ENCODE data around the gene RNF157.
"Not testable (repeated sequence)": the region's sequence is repeated elsewhere in the genome, so short reads cannot be mapped to it uniquely, and the experiment has no call there.

- not testable (repeated sequence) for TF ChIP-seq ZBTB20 (CRISPR knock-in tag; IDR thresholded peaks at IDR 0.05; ENCODE audit: borderline replicate concordance, low read depth); ZNF704 (CRISPR knock-in tag; IDR thresholded peaks at IDR 0.05; ENCODE audit: borderline replicate concordance); CTCF (CRISPR knock-in tag; IDR thresholded peaks at IDR 0.05); CREM (IDR thresholded peaks at IDR 0.05); CREM (CRISPR knock-in tag; IDR thresholded peaks at IDR 0.05); ZFP82 (CRISPR knock-in tag; IDR thresholded peaks at IDR 0.05; ENCODE audit: borderline replicate concordance); ESRRA (CRISPR knock-in tag; IDR thresholded peaks at IDR 0.05; ENCODE audit: low read depth); GABPA (IDR thresholded peaks at IDR 0.05; ENCODE audit: low read depth, low read length); GABPA (CRISPR knock-in tag; IDR thresholded peaks at IDR 0.05; ENCODE audit: low read depth); ZNF639 (CRISPR knock-in tag; conservative IDR thresholded peaks at IDR 0.05); ZNF484 (CRISPR knock-in tag; IDR thresholded peaks at IDR 0.05; ENCODE audit: borderline replicate concordance, low read depth); MTA3 (CRISPR knock-in tag; IDR thresholded peaks at IDR 0.05); SMARCE1 (IDR thresholded peaks at IDR 0.05; ENCODE audit: borderline replicate concordance); EZH2 (conservative IDR thresholded peaks at IDR 0.05; ENCODE audit: low read depth, low read length); KLF16 (CRISPR knock-in tag; IDR thresholded peaks at IDR 0.05); KDM1A (CRISPR knock-in tag; IDR thresholded peaks at IDR 0.05)
Observed at GRCh38 chr17:76256430-76257050, 16.2 kb upstream of the RNF157 start.
